A549 (cell line): Measurements from ENCODE around the gene DNAJB6. TPM values are rescaled to one million over a fixed set of nuclear protein-coding genes. Genes with fewer than 3 reads are reported as not detected.

Experiments used
- ATAC-seq, 2 experiments: fragments of 200-7000 bp in 1 of 2; fragments of >200 bp in 1 of 2; cut with Nextera tagmentation in 1 of 2; cut with Tn5 transposase in 1 of 2; 3 replicates each; pipeline versions ENCODE4 v1.8.0 to v1.9.1; 2018 to 2020; ENCODE audit warnings: mild to moderate bottlenecking in 1 of 2, moderate library complexity in 1 of 2
- CTCF ChIA-PET: fragments of 300-600 bp; sonication (Branson Sonifier 250); formaldehyde crosslinking; extraction: SDS; loops from one replicate; lab custom pipeline; 2021; ENCODE audit warnings: antibody characterized with exemption, inconsistent platforms; lab: Yijun Ruan, JAX
- POLR2A ChIA-PET: fragments of 350-600 bp; formaldehyde crosslinking; extraction: SDS; loops from one replicate; lab custom pipeline; 2021; ENCODE audit warnings: antibody characterized with exemption, inconsistent platforms; lab: Yijun Ruan, JAX
- DNase-seq, 2 experiments: peaks; one replicate each; pipeline versions ENCODE4 v3.0.0 to v3.0.0-alpha.2; 2011 to 2016; ENCODE audit warnings: low read depth in 1 of 2, low spot score in 1 of 2
- FAIRE-seq: peaks from 2 replicates; lab custom pipeline; 2011; peaks lifted over from hg19 to GRCh38; lab: Jason Lieb, UNC
- H3K27ac ChIP-seq, 2 experiments: fragments of >200 bp; sonication (Bioruptor Twin); formaldehyde crosslinking; 3 replicates each; pipeline ENCODE4 v1.5.1; 2016 to 2017
- H3K4me1 ChIP-seq: fragments of >200 bp; sonication (Bioruptor Twin); formaldehyde crosslinking; 3 replicates; pipeline ENCODE4 v1.6.1; 2016
- H3K4me2 ChIP-seq: fragments of >200 bp; sonication (Bioruptor Twin); formaldehyde crosslinking; 3 replicates; pipeline ENCODE4 v1.6.1; 2016
- H3K4me3 ChIP-seq: fragments of >200 bp; sonication (Bioruptor Twin); formaldehyde crosslinking; 3 replicates; pipeline ENCODE4 v1.5.1; 2016
- H3K9me3 ChIP-seq: fragments of >200 bp; sonication (Bioruptor Twin); formaldehyde crosslinking; 3 replicates; pipeline ENCODE4 v1.6.1; 2016
- CHD2 ChIP-seq: fragments of 150-350 bp; IDR thresholded peaks from 2 replicates; pipeline ENCODE4 v1.6.1; 2014; ENCODE audit warnings: low read length; ENCODE audit not compliant: partially characterized antibody
- CHD4 ChIP-seq: fragments of 200-600 bp; sonication (generic); IDR thresholded peaks from 2 replicates; pipeline ENCODE4 v1.6.1; 2016; ENCODE audit warnings: antibody characterized with exemption, mild to moderate bottlenecking, borderline replicate concordance
- EHF ChIP-seq: fragments of 250-450 bp; sonication (Bioruptor Pico); IDR thresholded peaks from 2 replicates; pipeline ENCODE4 v1.5.0; 2020; ENCODE audit warnings: mild to moderate bottlenecking
- ESRRA ChIP-seq: fragments of 150-350 bp; IDR thresholded peaks from 2 replicates; pipeline ENCODE4 v1.6.1; 2014; ENCODE audit warnings: mild to moderate bottlenecking, low read length, borderline replicate concordance
- FOSL2 ChIP-seq, 2 experiments: fragments of 450-650 bp in 1 of 2; fragments of >200 bp in 1 of 2; sonication (Bioruptor Twin) in 1 of 2; formaldehyde crosslinking; IDR thresholded peaks; 2 replicates each; pipeline versions ENCODE4 v1.5.0 to v1.6.1; 2016 to 2020; ENCODE audit warnings: mild to moderate bottlenecking in 1 of 2, moderate library complexity in 1 of 2
- FOXS1 ChIP-seq: fragments of 250-450 bp; sonication (Bioruptor Pico); IDR thresholded peaks from 2 replicates; pipeline ENCODE4 v1.5.0; 2020; ENCODE audit warnings: mild to moderate bottlenecking, moderate library complexity
- HES2 ChIP-seq: fragments of >200 bp; sonication (Bioruptor Twin); formaldehyde crosslinking; IDR thresholded peaks from 2 replicates; pipeline ENCODE4 v1.6.1; 2016
- HEYL ChIP-seq: fragments of 250-450 bp; sonication (Bioruptor Pico); IDR thresholded peaks from 2 replicates; pipeline ENCODE4 v1.8.0; 2021; ENCODE audit warnings: mild to moderate bottlenecking, moderate library complexity
- HOXA7 ChIP-seq: fragments of 250-450 bp; sonication (Bioruptor Pico); IDR thresholded peaks from 2 replicates; pipeline ENCODE4 v1.5.0; 2020; ENCODE audit warnings: mild to moderate bottlenecking, moderate library complexity
- KDM1A ChIP-seq: fragments of 200-600 bp; sonication (generic); IDR thresholded peaks from 2 replicates; pipeline ENCODE4 v1.6.1; 2016; ENCODE audit warnings: low read depth, mild to moderate bottlenecking
- MAZ ChIP-seq: fragments of 150-350 bp; IDR thresholded peaks from 2 replicates; pipeline ENCODE4 v1.6.1; 2014; ENCODE audit warnings: antibody characterized with exemption, low read depth, low read length, borderline replicate concordance
- NFE2L2 ChIP-seq: fragments of 150-350 bp; conservative IDR thresholded peaks from 2 replicates; pipeline ENCODE4 v1.6.1; 2014; ENCODE audit warnings: low read length
- NPAS2 ChIP-seq: fragments of 250-450 bp; sonication (Bioruptor Pico); IDR thresholded peaks from 2 replicates; pipeline ENCODE4 v1.8.0; 2022; ENCODE audit warnings: mild to moderate bottlenecking, moderate library complexity, borderline replicate concordance
- POLR2AphosphoS2 ChIP-seq: conservative IDR thresholded peaks from 2 replicates; pipeline ENCODE4 v1.6.1; 2012; ENCODE audit warnings: low read length, improper control_type of control experiment, inconsistent platforms
- RARB ChIP-seq: fragments of 250-450 bp; sonication (Bioruptor Pico); IDR thresholded peaks from 2 replicates; pipeline ENCODE4 v1.8.0; 2021; ENCODE audit warnings: mild to moderate bottlenecking, moderate library complexity
- REST ChIP-seq: fragments of 200-600 bp; sonication (generic); IDR thresholded peaks from 2 replicates; pipeline ENCODE4 v1.6.1; 2016; ENCODE audit warnings: antibody characterized with exemption, mild to moderate bottlenecking, moderate library complexity
- RFX5 ChIP-seq: fragments of 450-650 bp; IDR thresholded peaks from 2 replicates; pipeline ENCODE4 v1.7.1; 2014; ENCODE audit warnings: antibody characterized with exemption, mild to moderate bottlenecking, moderate library complexity
- RNF2 ChIP-seq: fragments of 200-600 bp; sonication (generic); IDR thresholded peaks from 2 replicates; pipeline ENCODE4 v1.6.1; 2016; ENCODE audit warnings: low read depth, mild to moderate bottlenecking, antibody characterized with exemption, moderate library complexity, borderline replicate concordance
- SMC3 ChIP-seq: fragments of >200 bp; sonication (Bioruptor Twin); formaldehyde crosslinking; IDR thresholded peaks from 3 replicates; pipeline ENCODE4 v1.6.1; 2018; ENCODE audit warnings: inconsistent platforms
- TFCP2L1 ChIP-seq: fragments of 250-450 bp; sonication (Bioruptor Pico); IDR thresholded peaks from 2 replicates; pipeline ENCODE4 v1.5.0; 2021; ENCODE audit warnings: mild to moderate bottlenecking
- TP53 ChIP-seq: fragments of 250-450 bp; sonication (Bioruptor Pico); IDR thresholded peaks from 2 replicates; pipeline ENCODE4 v1.5.0; 2021; ENCODE audit warnings: mild to moderate bottlenecking, moderate library complexity
- ZC3H11A ChIP-seq: fragments of 450-650 bp; IDR thresholded peaks from 2 replicates; pipeline ENCODE4 v1.6.1; 2014; ENCODE audit warnings: antibody characterized with exemption, mild to moderate bottlenecking
- ZNF302 ChIP-seq: fragments of 250-450 bp; sonication (Bioruptor Pico); IDR thresholded peaks from 2 replicates; pipeline ENCODE4 v1.9.0; 2021; ENCODE audit warnings: inconsistent platforms, mild to moderate bottlenecking, moderate library complexity
- WGBS: methylation state at CpG from one replicate; pipeline ENCODE4 v1.1.6; 2017; ENCODE audit errors: missing lambda C conversion rate; 5-methylcytosine and 5-hydroxymethylcytosine counted together
- polyA plus RNA-seq, 4 experiments: library from polyadenylated mRNA; depleted of rRNA in 3 of 4; stranded (reverse); fragments of >200 nt; fragmentation: RNase III in 1 of 4; extraction: RNeasy Plus Mini Kit Qiagen cat#74134 plus additional on column Dnase treatment in 1 of 4; gene quantifications; 2 replicates in 3 of 4; 3 replicates in 1 of 4; pipeline ENCODE4 v1.2.3, GENCODE V29; 2011 to 2017

Gene DNAJB6
- polyA plus RNA-seq, 2 of the 4 experiments (the other 2 are of a cell fraction), result 117 to 136 TPM

- H3K27ac ChIP-seq, result no peak overlapping the region
- no peak for FAIRE-seq
- TF ChIP-seq FOXS1 (CRISPR knock-in tag) (no peak), CHD2 (no peak), FOSL2 (IDR thresholded peaks at IDR 0.05) (no peak), FOSL2 (CRISPR knock-in tag; IDR thresholded peaks at IDR 0.05) (no peak), KDM1A (no peak), POLR2AphosphoS2 (no peak), HOXA7 (CRISPR knock-in tag) (no peak), TFCP2L1 (CRISPR knock-in tag) (no peak), SMC3 (no peak)
- TF ChIP-seq, all 56 proteins: peak for 0
- no peak overlapping the region for H3K4me3 ChIP-seq
- H3K4me2 ChIP-seq, result no peak overlapping the region
- ChIA-PET CTCF (interaction anchor here (0.5 to 1.3 kb wide), 3 partner anchors 45 to 245 kb away, joined by 3 to 5 read pairs (median 4); no protein-coding TSS in a partner anchor), POLR2A (no interaction called here)
- DNase-seq (no peak), ATAC-seq (no peak)
- H3K9me3 ChIP-seq, result no peaks in the 10 kb centered on the region
- 86% methylated on average over 7 of the region's 12 CpGs for WGBS
- H3K4me1 ChIP-seq, result peaks cover 30% of the 10 kb centered on the region
Observed at GRCh38 chr7:157295338-157295737, 41.5 kb upstream of the DNAJB6 start.

DNA sequence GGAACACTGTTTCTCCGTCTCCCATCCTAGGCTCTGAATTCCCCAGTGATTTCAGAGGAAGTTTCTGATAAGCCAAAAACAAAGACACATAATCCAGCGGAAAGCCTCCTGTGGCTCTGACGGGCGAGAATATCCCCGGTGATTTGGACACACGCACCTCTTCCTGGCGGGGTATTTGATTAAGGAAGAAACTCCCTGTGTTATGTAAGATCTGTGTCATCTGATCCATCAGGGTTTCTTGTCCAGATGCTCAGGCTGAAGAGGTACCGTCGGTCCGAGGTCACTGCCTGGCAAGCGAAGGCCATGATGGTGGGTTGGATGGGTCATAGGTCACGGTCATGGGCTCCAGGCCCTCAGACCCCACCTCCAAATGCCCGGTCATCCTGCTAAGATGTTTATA, 39.6 kb upstream of the DNAJB6 start:
- Histone ChIP-seq H3K4me1 (peaks cover 32% of the 10 kb centered on the region), H3K9me3 (no peaks in the 10 kb centered on the region), H3K4me2 (no peak overlapping the region)
- FAIRE-seq (no peak), ATAC-seq (no peak), DNase-seq (no peak)
- POLR2A ChIA-PET, result no interaction called here
- TF ChIP-seq NPAS2, result no peak
- no peak for TF ChIP-seq HEYL (CRISPR knock-in tag)
- TF ChIP-seq MAZ, result no peak
- TF ChIP-seq ESRRA, result no peak
- no peak for TF ChIP-seq POLR2AphosphoS2
- TF ChIP-seq NFE2L2, result no peak
- TF ChIP-seq HES2, result no peak
- TF ChIP-seq RFX5, result no peak
- no peak for TF ChIP-seq REST
- no peak for TF ChIP-seq ZC3H11A
- no peak for TF ChIP-seq RNF2
- no peak for TF ChIP-seq EHF
- no peak for TF ChIP-seq RARB
- no peak for TF ChIP-seq SMC3
- no peak for TF ChIP-seq ZNF302 (CRISPR knock-in tag)
- no peak for TF ChIP-seq TP53
- TF ChIP-seq CHD4, result no peak
- no peak for TF ChIP-seq KDM1A
- TF ChIP-seq, all 56 proteins: peak for 0
- CTCF ChIA-PET, result interaction anchor here (0.8 to 1.4 kb wide), 4 partner anchors 23 to 45 kb away, joined by 3 to 4 read pairs (median 3); no protein-coding TSS in a partner anchor
- WGBS, result 74% methylated on average over 13 of the region's 13 CpGs
- Histone ChIP-seq H3K27ac (no peak overlapping the region), H3K4me3 (no peak overlapping the region)
